ENCODE measurements around the gene ALDH3A2.

Gene ALDH3A2

DNA sequence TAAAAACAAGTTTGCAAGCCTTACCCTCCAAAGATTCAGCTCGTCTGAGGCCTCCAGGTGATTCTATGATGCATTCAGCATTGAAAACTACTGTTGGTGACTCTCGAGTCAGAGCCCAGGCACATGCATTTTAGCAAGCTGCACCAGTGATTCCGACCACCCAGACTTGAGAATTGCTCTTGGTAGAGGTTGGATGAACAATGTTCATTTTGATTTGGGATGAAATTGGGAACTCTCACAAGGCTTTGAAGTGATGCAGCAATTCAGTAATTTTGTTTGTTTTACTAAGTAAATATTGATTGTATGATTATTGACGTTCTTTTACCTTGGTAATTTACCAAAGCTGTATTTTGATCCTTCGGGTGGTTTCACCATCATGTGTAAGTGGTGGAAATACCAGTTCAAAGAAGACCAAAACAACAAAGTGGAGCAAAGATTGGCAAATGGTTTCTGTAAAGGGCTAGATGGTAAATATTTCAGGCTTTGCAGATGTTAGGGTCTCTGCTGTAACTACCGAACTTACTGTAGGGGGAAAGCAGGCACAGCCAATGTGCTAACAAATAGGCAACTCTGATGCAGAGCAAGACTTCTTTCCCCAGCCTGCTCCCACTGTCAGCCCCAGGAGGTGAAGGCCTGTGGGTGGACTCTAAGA is 11.8 kb downstream of the ALDH3A2 start (continued):
- TF ChIP-seq, protein P1, sequence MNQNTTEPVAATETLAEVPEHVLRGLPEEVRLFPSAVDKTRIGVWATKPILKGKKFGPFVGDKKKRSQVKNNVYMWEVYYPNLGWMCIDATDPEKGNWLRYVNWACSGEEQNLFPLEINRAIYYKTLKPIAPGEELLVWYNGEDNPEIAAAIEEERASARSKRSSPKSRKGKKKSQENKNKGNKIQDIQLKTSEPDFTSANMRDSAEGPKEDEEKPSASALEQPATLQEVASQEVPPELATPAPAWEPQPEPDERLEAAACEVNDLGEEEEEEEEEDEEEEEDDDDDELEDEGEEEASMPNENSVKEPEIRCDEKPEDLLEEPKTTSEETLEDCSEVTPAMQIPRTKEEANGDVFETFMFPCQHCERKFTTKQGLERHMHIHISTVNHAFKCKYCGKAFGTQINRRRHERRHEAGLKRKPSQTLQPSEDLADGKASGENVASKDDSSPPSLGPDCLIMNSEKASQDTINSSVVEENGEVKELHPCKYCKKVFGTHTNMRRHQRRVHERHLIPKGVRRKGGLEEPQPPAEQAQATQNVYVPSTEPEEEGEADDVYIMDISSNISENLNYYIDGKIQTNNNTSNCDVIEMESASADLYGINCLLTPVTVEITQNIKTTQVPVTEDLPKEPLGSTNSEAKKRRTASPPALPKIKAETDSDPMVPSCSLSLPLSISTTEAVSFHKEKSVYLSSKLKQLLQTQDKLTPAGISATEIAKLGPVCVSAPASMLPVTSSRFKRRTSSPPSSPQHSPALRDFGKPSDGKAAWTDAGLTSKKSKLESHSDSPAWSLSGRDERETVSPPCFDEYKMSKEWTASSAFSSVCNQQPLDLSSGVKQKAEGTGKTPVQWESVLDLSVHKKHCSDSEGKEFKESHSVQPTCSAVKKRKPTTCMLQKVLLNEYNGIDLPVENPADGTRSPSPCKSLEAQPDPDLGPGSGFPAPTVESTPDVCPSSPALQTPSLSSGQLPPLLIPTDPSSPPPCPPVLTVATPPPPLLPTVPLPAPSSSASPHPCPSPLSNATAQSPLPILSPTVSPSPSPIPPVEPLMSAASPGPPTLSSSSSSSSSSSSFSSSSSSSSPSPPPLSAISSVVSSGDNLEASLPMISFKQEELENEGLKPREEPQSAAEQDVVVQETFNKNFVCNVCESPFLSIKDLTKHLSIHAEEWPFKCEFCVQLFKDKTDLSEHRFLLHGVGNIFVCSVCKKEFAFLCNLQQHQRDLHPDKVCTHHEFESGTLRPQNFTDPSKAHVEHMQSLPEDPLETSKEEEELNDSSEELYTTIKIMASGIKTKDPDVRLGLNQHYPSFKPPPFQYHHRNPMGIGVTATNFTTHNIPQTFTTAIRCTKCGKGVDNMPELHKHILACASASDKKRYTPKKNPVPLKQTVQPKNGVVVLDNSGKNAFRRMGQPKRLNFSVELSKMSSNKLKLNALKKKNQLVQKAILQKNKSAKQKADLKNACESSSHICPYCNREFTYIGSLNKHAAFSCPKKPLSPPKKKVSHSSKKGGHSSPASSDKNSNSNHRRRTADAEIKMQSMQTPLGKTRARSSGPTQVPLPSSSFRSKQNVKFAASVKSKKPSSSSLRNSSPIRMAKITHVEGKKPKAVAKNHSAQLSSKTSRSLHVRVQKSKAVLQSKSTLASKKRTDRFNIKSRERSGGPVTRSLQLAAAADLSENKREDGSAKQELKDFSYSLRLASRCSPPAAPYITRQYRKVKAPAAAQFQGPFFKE (tag by site-specific recombination; IDR thresholded peaks at IDR 0.05; ENCODE audit: borderline replicate concordance) = no peak
- TF ChIP-seq ZNF202 (tag by site-specific recombination; IDR thresholded peaks at IDR 0.05; ENCODE audit: borderline replicate concordance) = no peak
- TF ChIP-seq ZNF221 (tag by site-specific recombination; IDR thresholded peaks at IDR 0.05; ENCODE audit: borderline replicate concordance) = no peak
- TF ChIP-seq, protein P2, sequence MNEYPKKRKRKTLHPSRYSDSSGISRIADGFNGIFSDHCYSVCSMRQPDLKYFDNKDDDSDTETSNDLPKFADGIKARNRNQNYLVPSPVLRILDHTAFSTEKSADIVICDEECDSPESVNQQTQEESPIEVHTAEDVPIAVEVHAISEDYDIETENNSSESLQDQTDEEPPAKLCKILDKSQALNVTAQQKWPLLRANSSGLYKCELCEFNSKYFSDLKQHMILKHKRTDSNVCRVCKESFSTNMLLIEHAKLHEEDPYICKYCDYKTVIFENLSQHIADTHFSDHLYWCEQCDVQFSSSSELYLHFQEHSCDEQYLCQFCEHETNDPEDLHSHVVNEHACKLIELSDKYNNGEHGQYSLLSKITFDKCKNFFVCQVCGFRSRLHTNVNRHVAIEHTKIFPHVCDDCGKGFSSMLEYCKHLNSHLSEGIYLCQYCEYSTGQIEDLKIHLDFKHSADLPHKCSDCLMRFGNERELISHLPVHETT (tag by site-specific recombination; IDR thresholded peaks at IDR 0.05) = no peak
- TF ChIP-seq, protein P3, sequence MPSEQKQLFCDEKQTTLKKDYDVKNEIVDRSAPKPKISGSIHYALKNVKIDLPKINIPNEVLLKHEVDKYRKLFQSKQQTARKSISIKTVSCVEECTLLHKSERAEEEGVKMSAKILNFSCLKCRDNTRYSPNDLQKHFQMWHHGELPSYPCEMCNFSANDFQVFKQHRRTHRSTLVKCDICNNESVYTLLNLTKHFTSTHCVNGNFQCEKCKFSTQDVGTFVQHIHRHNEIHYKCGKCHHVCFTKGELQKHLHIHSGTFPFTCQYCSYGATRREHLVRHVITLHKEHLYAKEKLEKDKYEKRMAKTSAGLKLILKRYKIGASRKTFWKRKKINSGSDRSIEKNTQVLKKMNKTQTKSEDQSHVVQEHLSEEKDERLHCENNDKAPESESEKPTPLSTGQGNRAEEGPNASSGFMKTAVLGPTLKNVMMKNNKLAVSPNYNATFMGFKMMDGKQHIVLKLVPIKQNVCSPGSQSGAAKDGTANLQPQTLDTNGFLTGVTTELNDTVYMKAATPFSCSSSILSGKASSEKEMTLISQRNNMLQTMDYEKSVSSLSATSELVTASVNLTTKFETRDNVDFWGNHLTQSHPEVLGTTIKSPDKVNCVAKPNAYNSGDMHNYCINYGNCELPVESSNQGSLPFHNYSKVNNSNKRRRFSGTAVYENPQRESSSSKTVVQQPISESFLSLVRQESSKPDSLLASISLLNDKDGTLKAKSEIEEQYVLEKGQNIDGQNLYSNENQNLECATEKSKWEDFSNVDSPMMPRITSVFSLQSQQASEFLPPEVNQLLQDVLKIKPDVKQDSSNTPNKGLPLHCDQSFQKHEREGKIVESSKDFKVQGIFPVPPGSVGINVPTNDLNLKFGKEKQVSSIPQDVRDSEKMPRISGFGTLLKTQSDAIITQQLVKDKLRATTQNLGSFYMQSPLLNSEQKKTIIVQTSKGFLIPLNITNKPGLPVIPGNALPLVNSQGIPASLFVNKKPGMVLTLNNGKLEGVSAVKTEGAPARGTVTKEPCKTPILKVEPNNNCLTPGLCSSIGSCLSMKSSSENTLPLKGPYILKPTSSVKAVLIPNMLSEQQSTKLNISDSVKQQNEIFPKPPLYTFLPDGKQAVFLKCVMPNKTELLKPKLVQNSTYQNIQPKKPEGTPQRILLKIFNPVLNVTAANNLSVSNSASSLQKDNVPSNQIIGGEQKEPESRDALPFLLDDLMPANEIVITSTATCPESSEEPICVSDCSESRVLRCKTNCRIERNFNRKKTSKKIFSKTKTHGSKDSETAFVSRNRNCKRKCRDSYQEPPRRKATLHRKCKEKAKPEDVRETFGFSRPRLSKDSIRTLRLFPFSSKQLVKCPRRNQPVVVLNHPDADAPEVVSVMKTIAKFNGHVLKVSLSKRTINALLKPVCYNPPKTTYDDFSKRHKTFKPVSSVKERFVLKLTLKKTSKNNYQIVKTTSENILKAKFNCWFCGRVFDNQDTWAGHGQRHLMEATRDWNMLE (tag by site-specific recombination; conservative IDR thresholded peaks at IDR 0.05; ENCODE audit: low read depth) = no peak
- TF ChIP-seq, protein P4, sequence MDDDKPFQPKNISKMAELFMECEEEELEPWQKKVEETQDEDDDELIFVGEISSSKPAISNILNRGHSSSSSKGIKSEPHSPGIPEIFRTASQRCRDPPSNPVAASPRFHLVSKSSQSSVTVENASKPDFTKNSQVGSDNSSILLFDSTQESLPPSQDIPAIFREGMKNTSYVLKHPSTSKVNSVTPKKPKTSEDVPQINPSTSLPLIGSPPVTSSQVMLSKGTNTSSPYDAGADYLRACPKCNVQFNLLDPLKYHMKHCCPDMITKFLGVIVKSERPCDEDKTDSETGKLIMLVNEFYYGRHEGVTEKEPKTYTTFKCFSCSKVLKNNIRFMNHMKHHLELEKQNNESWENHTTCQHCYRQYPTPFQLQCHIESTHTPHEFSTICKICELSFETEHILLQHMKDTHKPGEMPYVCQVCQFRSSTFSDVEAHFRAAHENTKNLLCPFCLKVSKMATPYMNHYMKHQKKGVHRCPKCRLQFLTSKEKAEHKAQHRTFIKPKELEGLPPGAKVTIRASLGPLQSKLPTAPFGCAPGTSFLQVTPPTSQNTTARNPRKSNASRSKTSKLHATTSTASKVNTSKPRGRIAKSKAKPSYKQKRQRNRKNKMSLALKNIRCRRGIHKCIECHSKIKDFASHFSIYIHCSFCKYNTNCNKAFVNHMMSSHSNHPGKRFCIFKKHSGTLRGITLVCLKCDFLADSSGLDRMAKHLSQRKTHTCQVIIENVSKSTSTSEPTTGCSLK (tag by site-specific recombination; IDR thresholded peaks at IDR 0.05) = no peak
- no peak for TF ChIP-seq KLF1 (tag by site-specific recombination; IDR thresholded peaks at IDR 0.05)
- no peak for TF ChIP-seq ZNF843 (tag by site-specific recombination; IDR thresholded peaks at IDR 0.05)
- TF ChIP-seq, protein P5, sequence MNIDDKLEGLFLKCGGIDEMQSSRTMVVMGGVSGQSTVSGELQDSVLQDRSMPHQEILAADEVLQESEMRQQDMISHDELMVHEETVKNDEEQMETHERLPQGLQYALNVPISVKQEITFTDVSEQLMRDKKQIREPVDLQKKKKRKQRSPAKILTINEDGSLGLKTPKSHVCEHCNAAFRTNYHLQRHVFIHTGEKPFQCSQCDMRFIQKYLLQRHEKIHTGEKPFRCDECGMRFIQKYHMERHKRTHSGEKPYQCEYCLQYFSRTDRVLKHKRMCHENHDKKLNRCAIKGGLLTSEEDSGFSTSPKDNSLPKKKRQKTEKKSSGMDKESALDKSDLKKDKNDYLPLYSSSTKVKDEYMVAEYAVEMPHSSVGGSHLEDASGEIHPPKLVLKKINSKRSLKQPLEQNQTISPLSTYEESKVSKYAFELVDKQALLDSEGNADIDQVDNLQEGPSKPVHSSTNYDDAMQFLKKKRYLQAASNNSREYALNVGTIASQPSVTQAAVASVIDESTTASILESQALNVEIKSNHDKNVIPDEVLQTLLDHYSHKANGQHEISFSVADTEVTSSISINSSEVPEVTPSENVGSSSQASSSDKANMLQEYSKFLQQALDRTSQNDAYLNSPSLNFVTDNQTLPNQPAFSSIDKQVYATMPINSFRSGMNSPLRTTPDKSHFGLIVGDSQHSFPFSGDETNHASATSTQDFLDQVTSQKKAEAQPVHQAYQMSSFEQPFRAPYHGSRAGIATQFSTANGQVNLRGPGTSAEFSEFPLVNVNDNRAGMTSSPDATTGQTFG (tag by site-specific recombination; IDR thresholded peaks at IDR 0.05; ENCODE audit: borderline replicate concordance) = no peak
- no peak for TF ChIP-seq ZEB2 (tag by site-specific recombination; IDR thresholded peaks at IDR 0.05)
- no peak for TF ChIP-seq ZNF354C (tag by site-specific recombination; IDR thresholded peaks at IDR 0.05; ENCODE audit: borderline replicate concordance, low read depth)
- TF ChIP-seq PRDM1 (tag by site-specific recombination; IDR thresholded peaks at IDR 0.05) = no peak
